HG03066 (cell line): ENCODE measurements around the gene PRRX2.
"Not testable (repeated sequence)": the region's sequence is repeated elsewhere in the genome, so short reads cannot be mapped to it uniquely, and the experiment has no call there.

Experiments used
- ATAC-seq: cut with Tn5 transposase; IDR thresholded peaks from one replicate; pipeline ENCODE4 v1.9.1; 2021; ENCODE audit warnings: low read depth; ENCODE audit not compliant: unreplicated experiment

The PRRX2 gene

GRCh38 chr9:129750013-129750638 lies 84.7 kb downstream of the PRRX2 start:
- ATAC-seq: no peak

DNA sequence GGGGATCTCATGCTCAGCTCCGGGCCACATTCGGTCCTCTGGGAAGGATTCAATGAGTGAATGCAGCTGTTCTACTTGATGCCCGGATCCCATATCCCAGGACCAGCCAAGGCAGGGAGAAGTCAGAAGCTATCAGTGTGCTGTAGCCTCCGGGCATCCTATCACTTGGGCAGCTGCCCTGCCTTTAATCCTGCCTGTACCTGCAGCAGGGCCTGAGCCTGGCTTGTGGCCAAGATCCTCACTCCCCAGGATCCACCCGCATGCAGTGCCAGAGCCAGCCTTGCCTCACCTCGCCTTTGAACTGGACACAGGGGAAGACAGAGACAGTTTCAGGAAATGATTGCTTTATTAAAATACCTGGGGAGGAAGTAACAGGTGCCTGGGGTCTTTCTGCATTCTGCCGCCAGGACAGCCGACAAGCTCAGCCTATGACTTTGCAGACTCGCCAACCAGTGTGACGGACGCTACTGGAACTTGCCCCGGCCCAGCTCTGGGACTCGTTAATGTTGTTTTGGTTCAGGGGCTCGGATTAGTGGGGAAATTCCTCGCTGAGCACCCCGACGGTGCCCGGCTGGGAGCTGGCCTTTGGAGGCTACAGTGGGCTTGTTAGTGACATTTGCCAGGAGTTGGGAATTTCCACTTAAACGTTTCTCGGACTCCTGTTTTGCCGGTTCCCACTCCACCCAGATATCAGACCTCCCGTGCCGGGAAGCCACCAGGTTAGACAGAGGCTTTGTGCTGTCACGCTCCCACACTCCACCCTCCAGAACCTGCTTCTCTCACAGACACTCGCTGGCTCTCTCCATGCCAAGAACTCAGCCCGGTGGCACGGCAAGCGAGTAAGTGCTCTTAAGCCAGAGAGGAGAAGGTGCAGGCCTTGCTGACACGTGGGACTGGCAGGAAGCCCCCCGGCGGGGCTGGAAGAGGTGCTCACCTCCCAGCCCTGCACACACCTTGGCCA lies 86.7 kb downstream of the PRRX2 start:
- no peak for ATAC-seq

DNA sequence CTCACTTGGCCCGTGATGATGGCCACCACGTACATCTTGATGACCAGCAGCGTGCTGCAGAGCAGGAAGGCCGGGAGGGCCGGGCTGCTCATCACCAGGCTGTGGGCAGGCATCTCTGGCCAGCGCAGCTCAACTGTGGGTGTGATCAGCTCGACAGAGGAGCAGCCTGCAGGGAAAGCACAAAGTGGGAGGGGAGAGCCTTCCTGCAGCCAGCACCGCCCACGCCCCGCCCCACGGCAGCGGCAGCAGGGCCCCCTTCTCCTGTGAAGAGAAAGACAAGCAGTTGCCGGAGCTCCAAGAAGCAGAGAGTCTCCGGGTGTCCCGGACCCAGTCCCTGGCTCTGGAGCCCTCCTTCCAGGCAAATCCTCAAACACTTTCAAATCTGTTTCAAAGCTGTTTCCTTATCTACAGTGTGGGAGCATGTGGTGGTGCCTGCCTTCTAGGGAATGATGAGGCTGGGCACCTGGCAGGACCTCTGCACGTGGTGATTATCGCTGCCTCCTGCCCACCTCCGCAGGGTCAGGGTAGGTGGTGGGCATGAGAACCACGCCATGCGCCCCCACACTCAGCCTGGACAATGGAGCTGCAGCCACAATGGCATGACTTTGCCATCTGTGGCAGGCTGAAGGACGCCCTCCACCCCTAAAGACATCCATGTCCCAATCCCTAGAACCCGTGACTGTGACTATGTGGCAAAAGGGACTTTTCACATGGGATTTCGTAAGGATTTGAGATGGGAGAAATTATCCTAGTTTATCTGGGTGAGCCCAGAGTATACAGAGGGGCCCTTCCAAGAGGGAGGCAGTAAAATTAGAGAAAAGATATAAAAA lies 87.7 kb downstream of the PRRX2 start, which contains the start of gene PTGES:
TSS of gene PTGES (minus strand) at position 143 of the 830 bp plus-strand sequence. CDS start at position 113, 30 bp downstream.
- no peak for ATAC-seq

GRCh38 chr9:129755151-129755550 lies 89.7 kb downstream of the PRRX2 start:
- ATAC-seq: no peak

DNA sequence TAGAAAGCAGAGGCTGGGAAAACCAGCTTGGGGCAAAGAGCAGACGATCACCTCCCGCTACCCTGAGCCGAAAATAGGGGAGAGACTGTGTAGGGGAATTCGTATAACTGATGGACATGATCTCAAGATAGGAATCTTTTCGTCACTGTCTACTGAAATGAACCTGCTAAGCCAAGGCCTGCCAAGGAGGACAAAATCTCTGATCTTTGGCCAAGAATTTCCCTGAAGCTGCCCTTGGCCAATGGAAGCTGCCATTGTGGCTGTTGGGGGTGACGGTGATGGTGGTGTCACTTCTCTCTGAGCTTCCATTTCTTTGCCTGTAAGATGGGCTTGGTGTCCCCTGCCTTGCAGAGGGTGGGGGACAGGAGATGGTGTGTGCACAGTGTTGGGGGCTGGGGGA lies 90.7 kb downstream of the PRRX2 start:
- ATAC-seq: no peak

DNA sequence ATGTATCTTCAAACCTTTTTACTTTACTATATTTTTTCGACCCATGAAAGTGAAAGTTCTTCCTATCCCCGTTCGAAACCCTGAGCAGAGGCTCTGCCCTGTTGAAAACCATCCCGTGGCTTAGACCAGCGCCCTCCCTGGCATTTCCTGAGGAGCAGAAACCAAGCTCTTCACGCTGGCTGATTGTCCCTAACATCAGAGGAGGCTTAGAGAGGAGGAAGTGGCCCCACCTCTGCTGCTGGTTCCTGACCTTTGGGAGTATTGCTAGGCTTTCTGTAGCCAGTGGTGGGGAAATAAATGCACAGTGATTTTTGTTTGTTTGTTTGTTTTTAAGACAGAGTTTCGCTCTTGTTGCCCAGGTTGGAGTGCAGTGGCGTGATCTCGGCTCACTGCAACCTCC lies 91.6 kb downstream of the PRRX2 start:
- no peak for ATAC-seq

DNA sequence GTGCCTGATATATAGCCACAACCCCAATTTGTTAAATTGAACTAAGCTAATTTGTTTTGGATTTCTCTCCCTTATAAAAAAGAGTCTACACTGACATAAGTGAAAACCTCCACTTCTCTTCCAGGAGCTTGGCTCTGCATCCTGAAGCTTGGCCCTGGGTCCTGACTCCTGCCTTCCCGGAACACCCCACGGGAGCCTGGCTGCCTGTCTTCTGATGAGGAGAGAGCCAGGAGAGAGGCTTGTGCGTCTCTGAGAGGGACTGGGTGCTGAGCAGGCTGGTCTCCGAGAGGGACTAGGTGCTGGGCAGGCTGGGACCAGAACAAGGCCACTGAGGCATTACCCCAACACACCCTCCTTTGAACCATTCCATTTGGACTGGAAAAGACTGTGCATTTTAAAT lies 93.9 kb downstream of the PRRX2 start:
- no peak for ATAC-seq

- no peak for ATAC-seq
Measured at GRCh38 chr9:129759804-129760502, 94.5 kb downstream of the PRRX2 start.

- not testable (repeated sequence) for ATAC-seq
Measured at GRCh38 chr9:129760784-129761183, 95.3 kb downstream of the PRRX2 start.

- ATAC-seq: no peak
Measured at GRCh38 chr9:129761293-129761900, 96.0 kb downstream of the PRRX2 start.

- ATAC-seq: no peak
Measured at GRCh38 chr9:129761901-129762369, 96.5 kb downstream of the PRRX2 start.

GRCh38 chr9:129762370-129762984 lies 97.0 kb downstream of the PRRX2 start:
- not testable (repeated sequence) for ATAC-seq

GRCh38 chr9:129762985-129763926 lies 97.8 kb downstream of the PRRX2 start:
- no peak for ATAC-seq

DNA sequence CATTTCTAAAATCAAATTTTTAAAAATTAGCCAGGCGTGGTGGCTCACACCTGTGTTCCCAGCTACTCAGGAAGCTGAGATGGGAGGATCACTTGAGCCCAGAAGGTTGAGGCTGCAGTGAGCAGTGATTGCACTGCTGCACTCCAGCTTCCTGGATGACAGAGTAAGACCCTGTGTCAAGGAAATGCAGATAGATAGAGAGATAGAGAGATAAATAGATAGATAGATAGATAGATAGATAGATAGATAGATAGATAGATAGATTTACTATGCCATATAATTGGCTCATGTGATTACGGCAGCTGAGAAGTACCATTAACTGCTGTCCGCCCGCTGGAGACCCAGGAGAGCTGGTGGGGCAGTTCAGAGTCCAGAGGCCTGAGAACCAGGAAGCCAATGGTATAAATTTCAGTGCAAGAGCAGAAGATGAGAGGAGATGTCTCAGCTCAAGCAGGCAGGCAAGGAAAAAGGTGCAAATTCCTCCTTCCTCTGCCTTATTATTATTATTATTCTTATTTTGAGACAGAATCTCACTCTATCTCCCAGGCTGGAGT lies 100.4 kb downstream of the PRRX2 start:
- no peak for ATAC-seq

DNA sequence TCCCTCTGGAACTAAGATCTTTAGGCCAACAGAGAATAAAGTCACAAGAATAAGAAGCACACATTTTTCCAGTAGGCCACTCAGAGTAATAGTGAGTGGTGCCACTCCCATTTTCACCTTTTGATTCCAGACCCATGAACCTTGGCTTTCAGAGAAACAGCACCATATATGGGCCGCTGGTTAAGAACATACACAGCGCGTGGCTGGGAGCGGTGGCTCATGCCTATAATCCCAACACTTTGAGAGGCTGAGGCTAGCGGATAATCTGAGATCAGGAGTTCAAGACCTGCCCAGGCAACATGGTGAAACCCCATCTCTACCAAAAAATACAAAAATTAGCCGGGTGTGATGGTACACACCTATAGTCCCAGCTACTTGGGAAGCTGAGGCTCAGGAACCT lies 103.0 kb downstream of the PRRX2 start:
- ATAC-seq: no peak

GRCh38 chr9:129769669-129770068 lies 104.2 kb downstream of the PRRX2 start:
- ATAC-seq: no peak

DNA sequence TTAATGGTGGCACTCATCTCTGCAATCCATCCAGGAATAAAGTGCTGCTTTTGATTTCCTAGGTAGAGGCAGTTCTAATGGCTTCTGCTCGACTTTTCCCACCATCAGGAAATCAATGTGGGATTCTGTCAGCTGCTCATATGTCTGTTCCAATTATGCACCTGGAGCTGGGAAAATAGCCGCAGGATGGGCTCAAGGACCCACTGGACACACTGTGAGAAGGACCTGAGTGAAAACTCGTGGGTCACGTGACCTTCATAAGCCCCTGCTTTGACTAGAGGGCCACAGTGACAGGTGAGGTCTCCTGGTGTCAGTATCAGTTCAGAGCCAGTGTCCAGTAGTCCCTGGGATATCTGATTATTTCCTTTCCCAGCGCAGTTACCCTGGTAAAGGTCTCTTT lies 105.3 kb downstream of the PRRX2 start:
- no peak for ATAC-seq
